HL-60/S4 (cell line): ENCODE data around the gene ZCCHC14.
"Not testable (repeated sequence)": the region's sequence is repeated elsewhere in the genome, so short reads cannot be mapped to it uniquely, and the experiment has no call there.

Source experiments
- in situ Hi-C: fragments of 300-500 bp; cut with MboI; formaldehyde crosslinking; loops from 2 replicates; pipeline ENCODE4 v1.14.3; 2022; ENCODE audit warnings: low sequenced_read_pairs

The ZCCHC14 gene

DNA sequence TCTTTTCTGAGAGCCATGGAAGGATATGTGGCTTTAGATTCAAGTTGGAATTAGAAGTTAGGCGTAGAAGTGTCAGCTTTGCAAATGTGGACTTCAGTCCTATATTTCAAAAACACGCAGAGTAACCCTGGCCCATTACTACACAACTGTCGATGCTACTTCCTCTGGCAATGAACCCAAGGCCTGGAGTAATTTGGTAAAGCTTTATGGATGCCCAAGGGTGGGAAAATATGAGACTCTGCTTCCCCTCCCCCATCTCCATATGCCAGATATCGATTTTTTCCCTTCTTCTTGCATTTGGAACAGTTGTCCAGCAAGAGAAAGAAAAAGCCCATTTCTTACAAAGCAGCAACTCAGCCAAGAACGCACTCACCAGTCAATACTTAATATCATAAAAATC, 103.6 kb downstream of the ZCCHC14 start:
- in situ Hi-C loops, result no loop called here

GRCh38 chr16:87388818-87389134, 104.0 kb downstream of the ZCCHC14 start:
- in situ Hi-C loops, result no loop called here

GRCh38 chr16:87387942-87388817, 104.6 kb downstream of the ZCCHC14 start:
- in situ Hi-C loops, result no loop called here

DNA sequence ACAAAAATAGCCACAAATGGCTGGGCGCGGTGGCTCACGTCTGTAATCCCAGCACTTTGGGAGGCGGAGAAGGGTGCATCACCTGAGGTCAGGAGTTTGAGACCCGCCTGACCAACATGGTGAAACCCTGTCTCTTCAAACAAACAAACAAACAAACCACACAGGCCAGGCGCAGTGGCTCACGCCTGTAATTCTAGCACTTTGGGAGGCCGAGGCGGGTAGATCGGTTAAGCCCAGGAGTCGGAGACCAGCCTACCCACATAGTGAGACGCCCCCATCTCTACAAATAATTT, 108.0 kb downstream of the ZCCHC14 start:
- in situ Hi-C loops, result not testable (repeated sequence)

GRCh38 chr16:87384162-87384874, 108.5 kb downstream of the ZCCHC14 start:
- in situ Hi-C loops, result no loop called here

- in situ Hi-C loops, result no loop called here
Measured at GRCh38 chr16:87383505-87384161, 109.2 kb downstream of the ZCCHC14 start, which contains the start of gene FBXO31. FBXO31 (minus strand) TSS chr16:87383776; CDS start chr16:87383744, 32 bp downstream.

- in situ Hi-C loops, result no loop called here
Measured at GRCh38 chr16:87382023-87382785, 110.6 kb downstream of the ZCCHC14 start.

GRCh38 chr16:87380881-87381280, 111.9 kb downstream of the ZCCHC14 start:
- in situ Hi-C loops, result no loop called here

GRCh38 chr16:87380403-87380802, 112.4 kb downstream of the ZCCHC14 start:
- in situ Hi-C loops, result no loop called here

DNA sequence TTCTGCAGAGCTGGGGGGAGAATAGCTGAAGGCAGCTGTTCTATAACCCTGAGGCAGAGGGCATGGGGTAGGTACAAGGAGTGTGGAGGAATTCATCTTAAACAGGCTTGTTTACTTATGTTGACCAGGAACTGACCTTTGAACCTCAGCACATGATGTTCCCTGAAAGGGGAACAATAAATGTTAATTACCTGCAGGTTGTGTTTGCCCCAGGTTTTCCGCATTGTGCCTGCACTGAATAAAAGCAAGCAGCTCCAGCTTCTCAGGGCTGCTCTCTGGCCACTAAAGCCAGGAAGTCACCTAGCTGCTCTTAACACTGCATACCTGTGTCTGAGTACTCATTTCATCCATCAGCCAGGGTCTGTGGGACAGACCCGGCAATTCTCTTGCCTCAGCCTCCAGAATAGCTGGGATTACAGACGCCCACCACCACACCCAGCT, 113.5 kb downstream of the ZCCHC14 start:
- in situ Hi-C loops, result not testable (repeated sequence)

DNA sequence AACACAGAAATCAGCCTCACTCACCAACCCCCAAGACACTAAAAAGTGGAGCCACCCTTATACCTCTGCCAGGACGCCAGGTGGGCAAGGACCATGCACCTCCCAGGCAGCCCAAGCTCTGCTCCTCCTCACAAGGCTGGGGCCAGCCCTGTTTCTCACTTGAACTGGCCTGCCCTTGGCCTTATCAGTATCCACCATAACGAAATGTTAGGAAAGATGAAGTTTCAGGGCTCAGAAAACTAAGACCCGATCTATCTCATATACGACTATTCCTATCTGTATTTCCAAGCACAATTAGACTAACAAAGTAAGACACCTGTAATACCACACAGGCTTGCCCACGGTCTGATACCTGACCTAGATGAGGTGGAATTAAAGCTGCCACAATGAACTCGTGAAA, 116.2 kb downstream of the ZCCHC14 start:
- in situ Hi-C loops, result no loop called here

DNA sequence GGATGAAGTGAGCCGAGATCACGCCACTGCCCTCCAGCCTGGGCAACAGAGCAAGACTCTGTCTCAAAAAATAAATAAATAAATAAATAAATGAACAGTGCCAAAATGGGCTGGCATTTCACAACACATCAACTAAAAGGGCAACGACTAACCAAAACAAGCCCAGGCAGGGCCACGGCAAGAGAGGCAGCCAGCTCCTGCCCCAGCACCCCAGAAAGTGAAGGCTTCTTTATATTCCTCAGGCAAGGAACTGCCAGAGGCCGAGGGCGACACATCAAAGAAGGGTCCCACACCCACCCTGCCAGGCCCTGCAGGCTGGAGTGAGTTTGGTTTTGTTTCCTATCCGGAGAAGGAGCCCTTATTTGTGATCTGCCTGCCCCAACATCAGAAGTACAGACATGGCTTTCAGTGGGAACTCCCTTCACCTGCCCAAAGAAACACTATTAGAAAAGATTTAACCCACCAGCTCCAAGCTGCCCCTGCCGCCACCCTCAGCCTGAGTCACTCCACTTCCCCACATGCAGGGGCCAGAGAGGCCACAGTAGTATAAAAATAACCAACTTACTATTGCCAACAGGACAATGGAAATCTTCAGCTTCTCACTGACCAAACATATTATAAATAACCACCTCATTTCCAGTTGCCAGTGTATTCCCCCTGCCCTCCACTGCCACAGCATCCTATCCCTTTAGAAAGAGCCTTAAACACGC, 117.2 kb downstream of the ZCCHC14 start:
- in situ Hi-C loops, result no loop called here

- in situ Hi-C loops, result no loop called here
Measured at GRCh38 chr16:87374313-87374712, 118.5 kb downstream of the ZCCHC14 start.

DNA sequence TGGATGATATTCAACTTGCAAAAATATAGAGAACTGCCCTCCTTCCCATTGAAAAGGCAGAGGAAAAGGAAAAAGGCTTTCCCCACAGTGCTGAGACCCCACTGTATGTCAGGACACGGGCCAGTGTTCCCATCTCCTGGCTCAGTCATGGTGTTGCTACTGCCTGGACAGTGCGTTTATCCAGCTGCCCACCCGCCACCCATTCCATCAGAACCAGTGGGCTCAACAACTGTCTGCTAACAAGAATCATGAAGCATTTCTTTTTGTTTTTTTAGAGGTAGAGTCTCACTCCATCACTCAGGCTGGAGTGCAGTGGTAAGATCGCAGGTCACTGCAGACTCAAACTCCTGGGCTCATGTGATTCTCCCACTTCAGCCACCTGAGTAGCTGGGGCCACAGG, 120.5 kb downstream of the ZCCHC14 start:
- in situ Hi-C loops, result no loop called here

DNA sequence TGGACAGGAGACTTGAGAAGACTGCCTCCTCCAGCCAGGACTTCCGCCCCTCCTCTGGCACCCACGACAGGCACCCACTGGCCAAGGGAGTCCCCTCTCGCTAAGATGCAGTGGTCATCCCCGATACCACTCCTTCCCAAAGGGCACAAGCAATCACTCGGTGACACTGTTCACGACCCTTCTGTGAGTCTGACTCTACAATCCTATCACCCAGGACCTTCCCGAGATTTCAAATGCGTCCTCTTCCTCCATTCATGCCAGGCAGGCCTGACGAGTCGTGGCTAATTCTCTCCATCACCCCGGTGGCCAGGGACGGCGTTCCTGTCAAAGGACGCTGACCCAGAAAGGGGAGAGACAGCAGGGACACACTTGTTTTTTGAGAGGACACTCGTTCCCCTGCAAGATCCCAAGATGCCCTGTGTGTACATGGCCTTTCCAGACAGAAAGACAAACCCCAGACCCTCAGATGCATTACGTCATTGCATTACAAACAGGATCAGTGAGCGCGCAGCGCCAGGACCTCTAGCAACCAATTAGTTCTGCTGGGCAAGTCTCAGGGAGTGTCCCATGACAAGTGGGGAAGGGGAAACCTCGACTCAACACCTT, 121.5 kb downstream of the ZCCHC14 start:
- in situ Hi-C loops, result no loop called here

DNA sequence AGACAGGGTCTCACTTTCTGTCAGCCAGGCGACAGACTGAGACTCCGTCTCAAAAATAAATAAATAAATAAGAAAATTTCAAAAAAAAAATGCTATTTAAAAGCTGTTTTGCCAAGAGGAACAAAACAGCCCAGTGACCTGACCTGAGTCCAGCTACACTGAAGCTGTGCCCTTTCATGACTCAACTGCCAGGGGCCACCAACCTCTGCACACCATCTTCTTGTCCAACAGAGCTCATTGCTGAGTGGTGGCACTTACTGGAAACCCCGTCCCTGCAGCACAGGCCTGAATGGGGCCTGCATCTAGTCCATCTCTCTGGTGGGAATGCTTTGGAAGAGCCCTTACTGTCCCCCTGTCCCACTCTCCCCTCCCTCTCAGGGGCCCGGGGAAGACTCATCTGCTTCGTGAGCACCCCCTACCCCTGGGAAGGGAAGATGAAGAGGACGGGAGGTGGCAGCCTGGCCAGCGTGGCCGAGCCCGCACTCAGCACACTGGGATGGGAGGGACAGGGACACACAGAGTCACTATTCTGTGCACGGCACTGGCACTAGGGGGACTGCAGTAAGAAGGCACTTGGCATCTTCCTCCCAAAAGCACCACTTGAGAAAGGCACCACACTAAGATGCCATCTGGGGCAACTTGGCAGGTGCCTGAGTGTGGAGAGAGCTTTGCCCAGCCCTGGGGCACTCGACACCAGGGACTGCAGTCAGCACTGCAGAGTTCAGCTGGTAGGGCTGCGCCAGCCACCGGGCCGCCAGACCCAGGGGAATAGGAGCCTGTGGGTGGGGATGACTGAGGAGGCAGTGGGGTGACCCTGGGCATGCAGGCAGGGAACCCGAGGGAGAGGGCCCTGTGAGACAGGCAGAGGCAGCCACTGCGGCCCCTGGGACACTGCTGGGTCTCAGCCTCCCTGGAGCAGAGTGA, 122.8 kb downstream of the ZCCHC14 start:
- in situ Hi-C loops, result no loop called here

DNA sequence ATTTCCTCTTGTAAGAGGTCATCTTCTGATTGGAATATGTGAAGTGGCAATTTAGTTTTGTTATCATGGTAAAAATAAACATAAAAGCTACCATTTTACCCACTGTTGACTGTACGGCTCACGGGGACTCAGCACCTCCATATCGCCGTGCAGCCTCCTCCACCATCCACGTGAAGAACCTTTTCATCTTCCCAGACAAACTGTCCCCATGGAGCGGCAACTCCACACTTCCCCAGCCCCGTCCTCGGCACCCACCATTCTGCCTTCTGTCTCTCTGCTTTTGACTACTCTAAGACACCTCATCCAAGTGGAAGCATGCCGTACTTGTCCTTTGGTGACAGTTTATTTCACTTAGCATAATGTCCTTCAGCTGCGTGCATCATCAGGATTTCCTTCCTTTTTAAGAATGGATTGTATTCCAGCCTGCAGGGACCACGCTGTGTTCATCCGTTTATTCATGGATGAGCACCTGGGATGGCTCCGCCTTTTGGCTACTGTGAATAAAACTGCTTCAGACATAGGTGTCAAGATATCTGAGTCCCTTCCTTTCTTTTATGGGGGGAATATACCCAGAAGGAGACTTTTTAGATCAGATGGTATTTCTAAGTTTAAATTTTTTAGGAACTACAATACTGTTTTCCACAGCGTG, 123.6 kb downstream of the ZCCHC14 start:
- in situ Hi-C loops, result no loop called here

DNA sequence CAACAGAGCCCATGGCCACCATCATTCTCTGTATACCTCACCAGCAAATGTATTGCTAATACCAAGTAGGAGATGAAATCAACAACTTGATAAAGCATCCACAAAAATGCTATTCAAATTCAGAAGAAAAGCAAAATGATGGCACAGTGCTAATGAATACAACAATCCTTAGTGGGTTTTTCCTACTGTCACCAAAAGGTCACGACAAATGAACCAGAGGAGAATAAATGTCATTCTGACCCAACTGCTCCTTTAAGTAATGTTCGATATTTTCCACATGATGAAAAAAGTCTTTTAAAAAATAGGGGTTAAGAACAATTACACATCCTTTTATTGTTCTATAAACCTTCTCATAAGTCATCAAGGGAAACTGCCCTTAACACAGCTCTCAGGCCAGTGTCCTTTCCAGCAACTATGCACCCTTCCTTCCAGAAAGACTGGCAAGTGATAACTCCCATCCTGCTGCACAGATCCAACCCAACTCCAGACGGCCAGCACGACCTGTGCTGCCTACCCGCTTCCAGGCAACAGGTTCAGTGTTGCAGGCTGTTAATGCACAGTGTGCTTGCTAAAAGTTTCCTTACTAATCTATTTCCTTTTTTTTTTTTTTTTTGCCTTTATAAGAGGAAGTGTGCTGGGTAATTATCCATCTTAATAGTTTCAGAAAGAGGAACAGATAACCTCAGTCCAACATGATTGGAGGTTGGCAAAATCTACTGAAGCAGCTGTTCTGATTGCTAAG, 124.6 kb downstream of the ZCCHC14 start:
- in situ Hi-C loops, result no loop called here
